Osteocyte (in vitro differentiated cells): Measurements from ENCODE around the gene DNAJB9. TPM values are rescaled to one million over a fixed set of nuclear protein-coding genes. Genes with fewer than 3 reads are reported as not detected.

Experiments used
- DNase-seq: peaks from one replicate; pipeline ENCODE4 v3.0.0; 2021; ENCODE audit warnings: mixed read lengths; ENCODE audit not compliant: unreplicated experiment; ENCODE audit errors: extremely low spot score
- H3K27ac Mint-ChIP-seq: one replicate; pipeline ENCODE4 v1.8.0; 2021; ENCODE audit warnings: mild to moderate bottlenecking, mixed read lengths; ENCODE audit not compliant: unreplicated experiment
- H3K27me3 Mint-ChIP-seq: one replicate; pipeline ENCODE4 v1.8.0; 2021; ENCODE audit warnings: mixed read lengths; ENCODE audit not compliant: unreplicated experiment
- H3K36me3 Mint-ChIP-seq: one replicate; pipeline ENCODE4 v1.8.0; 2021; ENCODE audit warnings: mixed read lengths; ENCODE audit not compliant: unreplicated experiment
- H3K4me1 Mint-ChIP-seq: one replicate; pipeline ENCODE4 v1.8.0; 2021; ENCODE audit warnings: mixed read lengths; ENCODE audit not compliant: unreplicated experiment
- H3K4me3 Mint-ChIP-seq: one replicate; pipeline ENCODE4 v1.8.0; 2021; ENCODE audit warnings: mild to moderate bottlenecking, moderate library complexity, mixed read lengths; ENCODE audit not compliant: unreplicated experiment
- H3K9me3 Mint-ChIP-seq: one replicate; pipeline ENCODE4 v1.8.0; 2021; ENCODE audit warnings: mixed read lengths; ENCODE audit not compliant: unreplicated experiment
- total RNA-seq: library from RNA; stranded (reverse); gene quantifications from 2 replicates; pipeline ENCODE4 v1.2.1, GENCODE V29; 2021
- TF ChIP-seq, protein P1 (sequence below): fragments of 200-600 bp; sonication (generic); IDR thresholded peaks from 2 replicates; pipeline ENCODE4 v1.5.0; 2021; ENCODE audit warnings: antibody characterized with exemption, mild to moderate bottlenecking, moderate library complexity

The DNAJB9 gene
- total RNA-seq, 1 donor from 2014 or later, result 20.5 TPM

DNA sequence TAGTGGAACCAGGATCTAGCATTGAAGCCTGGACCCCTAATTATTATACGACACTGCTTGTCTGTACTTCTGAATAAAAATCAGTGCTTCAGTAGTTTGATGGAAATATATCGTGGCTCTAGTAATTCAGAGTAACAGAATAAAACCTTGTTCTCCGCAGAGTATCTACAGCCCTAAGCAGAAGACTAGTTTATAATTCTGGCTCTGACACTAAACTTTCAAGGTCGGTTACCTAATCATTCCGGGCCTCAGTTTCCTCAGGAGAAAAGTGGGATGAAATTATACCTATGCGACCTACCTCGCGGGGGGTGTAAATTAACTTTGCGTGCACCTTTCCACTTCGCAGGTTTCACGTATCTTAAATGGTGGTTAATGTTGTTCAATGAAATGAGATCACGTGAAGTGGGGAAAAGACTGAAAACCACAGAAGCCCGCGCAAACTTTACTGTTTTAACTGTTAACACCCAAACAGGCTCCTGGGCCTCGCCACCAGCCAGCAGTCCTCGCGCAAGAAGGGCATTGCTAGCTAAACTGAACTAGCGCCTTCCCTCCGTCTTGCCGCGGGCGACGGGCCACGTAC, 783 bp upstream of the DNAJB9 start:
- TF ChIP-seq, protein P1, sequence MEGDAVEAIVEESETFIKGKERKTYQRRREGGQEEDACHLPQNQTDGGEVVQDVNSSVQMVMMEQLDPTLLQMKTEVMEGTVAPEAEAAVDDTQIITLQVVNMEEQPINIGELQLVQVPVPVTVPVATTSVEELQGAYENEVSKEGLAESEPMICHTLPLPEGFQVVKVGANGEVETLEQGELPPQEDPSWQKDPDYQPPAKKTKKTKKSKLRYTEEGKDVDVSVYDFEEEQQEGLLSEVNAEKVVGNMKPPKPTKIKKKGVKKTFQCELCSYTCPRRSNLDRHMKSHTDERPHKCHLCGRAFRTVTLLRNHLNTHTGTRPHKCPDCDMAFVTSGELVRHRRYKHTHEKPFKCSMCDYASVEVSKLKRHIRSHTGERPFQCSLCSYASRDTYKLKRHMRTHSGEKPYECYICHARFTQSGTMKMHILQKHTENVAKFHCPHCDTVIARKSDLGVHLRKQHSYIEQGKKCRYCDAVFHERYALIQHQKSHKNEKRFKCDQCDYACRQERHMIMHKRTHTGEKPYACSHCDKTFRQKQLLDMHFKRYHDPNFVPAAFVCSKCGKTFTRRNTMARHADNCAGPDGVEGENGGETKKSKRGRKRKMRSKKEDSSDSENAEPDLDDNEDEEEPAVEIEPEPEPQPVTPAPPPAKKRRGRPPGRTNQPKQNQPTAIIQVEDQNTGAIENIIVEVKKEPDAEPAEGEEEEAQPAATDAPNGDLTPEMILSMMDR, result no peak
- Mint-ChIP-seq H3K9me3 (no peaks in the 10 kb centered on the region), H3K36me3 (peaks cover 30% of the 10 kb centered on the region), H3K27me3 (no peaks in the 10 kb centered on the region), H3K4me1 (peaks cover 39% of the 10 kb centered on the region), H3K4me3 (peak overlapping the region; percentile 99), H3K27ac (peak overlapping the region; percentile 99)
- no peak for DNase-seq

DNA sequence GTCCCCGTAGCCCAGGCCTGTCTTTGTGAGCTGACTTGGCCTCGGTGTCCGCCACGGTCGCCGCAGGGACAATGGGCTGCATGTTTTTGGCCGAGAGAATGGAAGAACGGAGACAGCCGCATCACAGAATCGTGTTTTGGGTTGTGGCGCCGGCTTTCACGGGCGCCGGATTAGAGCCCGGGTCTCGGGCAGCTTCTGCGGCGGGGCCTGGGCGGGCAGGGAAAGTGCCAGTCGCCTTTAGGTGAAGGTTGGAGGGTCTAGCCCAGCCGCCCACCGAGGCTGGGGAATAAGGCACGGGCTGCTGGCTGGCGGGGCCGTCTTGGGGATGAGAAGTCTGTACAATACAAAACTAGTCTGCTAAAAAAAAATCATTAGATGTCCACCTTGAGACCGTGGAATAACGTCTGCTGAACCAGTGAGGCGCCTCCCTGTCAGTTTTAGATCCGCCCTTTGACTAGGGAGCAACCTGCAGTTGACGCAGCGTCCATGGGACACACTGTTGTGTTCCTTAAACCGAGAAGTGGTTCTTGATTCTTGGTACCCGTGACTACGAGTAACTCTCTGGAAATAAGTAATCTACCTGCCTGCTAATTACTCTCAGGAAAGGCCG, 577 bp downstream of the DNAJB9 start:
- peaks cover 26% of the 10 kb centered on the region for H3K36me3 Mint-ChIP-seq
- peak overlapping the region; percentile 99 for H3K4me3 Mint-ChIP-seq
- TF ChIP-seq, protein P1, result no peak
- H3K27me3 Mint-ChIP-seq, result no peaks in the 10 kb centered on the region
- no peak for DNase-seq
- no peaks in the 10 kb centered on the region for H3K9me3 Mint-ChIP-seq
- H3K27ac Mint-ChIP-seq, result peak overlapping the region; percentile 99
- peaks cover 39% of the 10 kb centered on the region for H3K4me1 Mint-ChIP-seq

GRCh38 chr7:108572480-108572879, 2.8 kb downstream of the DNAJB9 start:
- DNase-seq, result no peak
- TF ChIP-seq, protein P1, result no peak
- Mint-ChIP-seq H3K27me3 (no peaks in the 10 kb centered on the region), H3K4me3 (no peak overlapping the region), H3K9me3 (no peaks in the 10 kb centered on the region), H3K27ac (no peak overlapping the region), H3K4me1 (peaks cover 31% of the 10 kb centered on the region), H3K36me3 (peaks cover 27% of the 10 kb centered on the region)

GRCh38 chr7:108575156-108575555, 5.5 kb downstream of the DNAJB9 start:
- no peak overlapping the region for H3K27ac Mint-ChIP-seq
- H3K4me1 Mint-ChIP-seq, result peaks cover 15% of the 10 kb centered on the region
- peaks cover 35% of the 10 kb centered on the region for H3K36me3 Mint-ChIP-seq
- H3K27me3 Mint-ChIP-seq, result no peaks in the 10 kb centered on the region
- peaks cover 3% of the 10 kb centered on the region for H3K9me3 Mint-ChIP-seq
- TF ChIP-seq, protein P1, result no peak
- DNase-seq, result no peak
- H3K4me3 Mint-ChIP-seq, result no peak overlapping the region

- TF ChIP-seq, protein P1, result no peak
- peaks cover 3% of the 10 kb centered on the region for H3K9me3 Mint-ChIP-seq
- peaks cover 35% of the 10 kb centered on the region for H3K36me3 Mint-ChIP-seq
- no peak overlapping the region for H3K27ac Mint-ChIP-seq
- no peaks in the 10 kb centered on the region for H3K27me3 Mint-ChIP-seq
- peaks cover 14% of the 10 kb centered on the region for H3K4me1 Mint-ChIP-seq
- no peak for DNase-seq
- H3K4me3 Mint-ChIP-seq, result no peak overlapping the region
Observed at GRCh38 chr7:108576116-108576515, 6.4 kb downstream of the DNAJB9 start.
